Measurements from ENCODE around the gene ZSCAN25.

The ZSCAN25 gene

GRCh38 chr7:99639267-99639666 lies 22.5 kb downstream of the ZSCAN25 start:
- Histone ChIP-seq H3K79me2 (ENCODE audit: control insufficient read depth, insufficient read depth, low read length) (no peaks in the 10 kb centered on the region), H2BK120ac (ENCODE audit: low read depth, low read length) (no peak overlapping the region), H3K27me3 (ENCODE audit: insufficient read depth, low read length, poor library complexity) (no peaks in the 10 kb centered on the region), H4K8ac (ENCODE audit: low read depth, low read length) (no peak overlapping the region), H3K4me3 (ENCODE audit: low read length) (no peak overlapping the region), H3K23ac (ENCODE audit: low read length) (no peak overlapping the region), H2AK5ac (ENCODE audit: low read length) (no peak overlapping the region), H3K27ac (ENCODE audit: low read depth, low read length) (no peak overlapping the region), H2BK5ac (ENCODE audit: low read length) (no peak overlapping the region), H3K36me3 (ENCODE audit: control insufficient read depth, insufficient read depth, low read length) (no peaks in the 10 kb centered on the region), H3K18ac (ENCODE audit: low read length) (no peak overlapping the region), H3K56ac (ENCODE audit: low read length) (no peak overlapping the region), H3K4ac (ENCODE audit: low read depth, low read length) (no peak overlapping the region), H3K9ac (ENCODE audit: low read length) (no peak overlapping the region), H3K79me1 (ENCODE audit: low read length) (no peaks in the 10 kb centered on the region), H3K4me1 (ENCODE audit: control insufficient read depth, low read depth, low read length) (no peaks in the 10 kb centered on the region), H3K4me2 (ENCODE audit: low read length) (no peak overlapping the region), H4K5ac (ENCODE audit: low read length) (no peak overlapping the region), H2BK15ac (replicated peaks; ENCODE audit: low read depth) (no peak overlapping the region)
- no peak for DNase-seq

GRCh38 chr7:99642027-99642426 lies 25.3 kb downstream of the ZSCAN25 start:
- Histone ChIP-seq H3K4me2 (ENCODE audit: low read length) (no peak overlapping the region), H3K4me3 (ENCODE audit: low read length) (no peak overlapping the region), H2AK5ac (ENCODE audit: low read length) (no peak overlapping the region), H3K4me1 (ENCODE audit: control insufficient read depth, low read depth, low read length) (no peaks in the 10 kb centered on the region), H3K79me2 (ENCODE audit: control insufficient read depth, insufficient read depth, low read length) (no peaks in the 10 kb centered on the region), H2BK15ac (replicated peaks; ENCODE audit: low read depth) (no peak overlapping the region), H3K56ac (ENCODE audit: low read length) (no peak overlapping the region), H3K4ac (ENCODE audit: low read depth, low read length) (no peak overlapping the region), H3K9ac (ENCODE audit: low read length) (no peak overlapping the region), H3K27me3 (ENCODE audit: insufficient read depth, low read length, poor library complexity) (no peaks in the 10 kb centered on the region), H3K23ac (ENCODE audit: low read length) (no peak overlapping the region), H2BK5ac (ENCODE audit: low read length) (no peak overlapping the region), H3K18ac (ENCODE audit: low read length) (no peak overlapping the region), H2BK120ac (ENCODE audit: low read depth, low read length) (no peak overlapping the region), H4K8ac (ENCODE audit: low read depth, low read length) (no peak overlapping the region), H4K5ac (ENCODE audit: low read length) (no peak overlapping the region), H3K36me3 (ENCODE audit: control insufficient read depth, insufficient read depth, low read length) (no peaks in the 10 kb centered on the region), H3K79me1 (ENCODE audit: low read length) (no peaks in the 10 kb centered on the region), H3K27ac (ENCODE audit: low read depth, low read length) (no peak overlapping the region)
- no peak for DNase-seq
- no CpG with 5 or more reads among the region's 1 CpG for WGBS (ENCODE audit: extremely low coverage, insufficient coverage, low lambda C conversion rate)

- Histone ChIP-seq H3K18ac (ENCODE audit: low read length) (no peak overlapping the region), H4K8ac (ENCODE audit: low read depth, low read length) (no peak overlapping the region), H3K23ac (ENCODE audit: low read length) (no peak overlapping the region), H2BK15ac (replicated peaks; ENCODE audit: low read depth) (no peak overlapping the region), H3K4ac (ENCODE audit: low read depth, low read length) (no peak overlapping the region), H3K79me2 (ENCODE audit: control insufficient read depth, insufficient read depth, low read length) (no peaks in the 10 kb centered on the region), H2AK5ac (ENCODE audit: low read length) (no peak overlapping the region), H4K5ac (ENCODE audit: low read length) (no peak overlapping the region), H3K4me2 (ENCODE audit: low read length) (no peak overlapping the region), H3K9ac (ENCODE audit: low read length) (no peak overlapping the region), H2BK120ac (ENCODE audit: low read depth, low read length) (no peak overlapping the region), H3K36me3 (ENCODE audit: control insufficient read depth, insufficient read depth, low read length) (no peaks in the 10 kb centered on the region), H3K27ac (ENCODE audit: low read depth, low read length) (no peak overlapping the region), H3K4me3 (ENCODE audit: low read length) (no peak overlapping the region), H3K27me3 (ENCODE audit: insufficient read depth, low read length, poor library complexity) (no peaks in the 10 kb centered on the region), H3K56ac (ENCODE audit: low read length) (no peak overlapping the region), H3K4me1 (ENCODE audit: control insufficient read depth, low read depth, low read length) (no peaks in the 10 kb centered on the region), H2BK5ac (ENCODE audit: low read length) (no peak overlapping the region), H3K79me1 (ENCODE audit: low read length) (no peaks in the 10 kb centered on the region)
- DNase-seq = no peak
- WGBS (ENCODE audit: extremely low coverage, insufficient coverage, low lambda C conversion rate) = no CpG with 5 or more reads among the region's 2 CpGs
Observed at GRCh38 chr7:99643464-99643863, 26.7 kb downstream of the ZSCAN25 start.

- Histone ChIP-seq H3K4me3 (ENCODE audit: low read length) (no peak overlapping the region), H2AK5ac (ENCODE audit: low read length) (no peak overlapping the region), H3K18ac (ENCODE audit: low read length) (no peak overlapping the region), H4K8ac (ENCODE audit: low read depth, low read length) (no peak overlapping the region), H3K36me3 (ENCODE audit: control insufficient read depth, insufficient read depth, low read length) (no peaks in the 10 kb centered on the region), H3K9ac (ENCODE audit: low read length) (no peak overlapping the region), H3K4me2 (ENCODE audit: low read length) (no peak overlapping the region), H3K23ac (ENCODE audit: low read length) (no peak overlapping the region), H3K79me1 (ENCODE audit: low read length) (no peaks in the 10 kb centered on the region), H3K79me2 (ENCODE audit: control insufficient read depth, insufficient read depth, low read length) (no peaks in the 10 kb centered on the region), H3K27ac (ENCODE audit: low read depth, low read length) (no peak overlapping the region), H3K27me3 (ENCODE audit: insufficient read depth, low read length, poor library complexity) (no peaks in the 10 kb centered on the region), H3K4me1 (ENCODE audit: control insufficient read depth, low read depth, low read length) (no peaks in the 10 kb centered on the region), H2BK120ac (ENCODE audit: low read depth, low read length) (no peak overlapping the region), H2BK15ac (replicated peaks; ENCODE audit: low read depth) (no peak overlapping the region), H3K56ac (ENCODE audit: low read length) (no peak overlapping the region), H4K5ac (ENCODE audit: low read length) (no peak overlapping the region), H2BK5ac (ENCODE audit: low read length) (no peak overlapping the region), H3K4ac (ENCODE audit: low read depth, low read length) (no peak overlapping the region)
- no peak for DNase-seq
- WGBS (ENCODE audit: extremely low coverage, insufficient coverage, low lambda C conversion rate) = no CpG with 5 or more reads among the region's 3 CpGs
Observed at GRCh38 chr7:99644431-99644830, 27.7 kb downstream of the ZSCAN25 start.

- Histone ChIP-seq H4K5ac (ENCODE audit: low read length) (no peak overlapping the region), H3K4me3 (ENCODE audit: low read length) (no peak overlapping the region), H3K4me2 (ENCODE audit: low read length) (no peak overlapping the region), H3K27me3 (ENCODE audit: insufficient read depth, low read length, poor library complexity) (no peaks in the 10 kb centered on the region), H3K18ac (ENCODE audit: low read length) (no peak overlapping the region), H4K8ac (ENCODE audit: low read depth, low read length) (no peak overlapping the region), H3K79me1 (ENCODE audit: low read length) (no peaks in the 10 kb centered on the region), H2BK120ac (ENCODE audit: low read depth, low read length) (no peak overlapping the region), H3K4ac (ENCODE audit: low read depth, low read length) (no peak overlapping the region), H3K9ac (ENCODE audit: low read length) (no peak overlapping the region), H3K36me3 (ENCODE audit: control insufficient read depth, insufficient read depth, low read length) (no peaks in the 10 kb centered on the region), H3K56ac (ENCODE audit: low read length) (no peak overlapping the region), H2AK5ac (ENCODE audit: low read length) (no peak overlapping the region), H3K4me1 (ENCODE audit: control insufficient read depth, low read depth, low read length) (no peaks in the 10 kb centered on the region), H2BK15ac (replicated peaks; ENCODE audit: low read depth) (no peak overlapping the region), H3K79me2 (ENCODE audit: control insufficient read depth, insufficient read depth, low read length) (no peaks in the 10 kb centered on the region), H2BK5ac (ENCODE audit: low read length) (no peak overlapping the region), H3K27ac (ENCODE audit: low read depth, low read length) (no peak overlapping the region), H3K23ac (ENCODE audit: low read length) (no peak overlapping the region)
- DNase-seq = no peak
- no CpG with 5 or more reads among the region's 1 CpG for WGBS (ENCODE audit: extremely low coverage, insufficient coverage, low lambda C conversion rate)
Observed at GRCh38 chr7:99645590-99645989, 28.8 kb downstream of the ZSCAN25 start.

- H4K5ac ChIP-seq (ENCODE audit: low read length) = no peak overlapping the region
- no peak overlapping the region for H2BK5ac ChIP-seq (ENCODE audit: low read length)
- no peak overlapping the region for H3K4me2 ChIP-seq (ENCODE audit: low read length)
- H3K36me3 ChIP-seq (ENCODE audit: control insufficient read depth, insufficient read depth, low read length) = no peaks in the 10 kb centered on the region
- no peak overlapping the region for H3K56ac ChIP-seq (ENCODE audit: low read length)
- H3K18ac ChIP-seq (ENCODE audit: low read length) = no peak overlapping the region
- no CpG with 5 or more reads among the region's 2 CpGs for WGBS (ENCODE audit: extremely low coverage, insufficient coverage, low lambda C conversion rate)
- H3K4ac ChIP-seq (ENCODE audit: low read depth, low read length) = no peak overlapping the region
- DNase-seq = no peak
- H3K9ac ChIP-seq (ENCODE audit: low read length) = no peak overlapping the region
- no peak overlapping the region for H3K27ac ChIP-seq (ENCODE audit: low read depth, low read length)
- H3K23ac ChIP-seq (ENCODE audit: low read length) = no peak overlapping the region
- no peak overlapping the region for H2BK15ac ChIP-seq (replicated peaks; ENCODE audit: low read depth)
- H2BK120ac ChIP-seq (ENCODE audit: low read depth, low read length) = no peak overlapping the region
- H2AK5ac ChIP-seq (ENCODE audit: low read length) = no peak overlapping the region
- H3K27me3 ChIP-seq (ENCODE audit: insufficient read depth, low read length, poor library complexity) = no peaks in the 10 kb centered on the region
- H3K4me1 ChIP-seq (ENCODE audit: control insufficient read depth, low read depth, low read length) = no peaks in the 10 kb centered on the region
- H3K79me1 ChIP-seq (ENCODE audit: low read length) = no peaks in the 10 kb centered on the region
- no peaks in the 10 kb centered on the region for H3K79me2 ChIP-seq (ENCODE audit: control insufficient read depth, insufficient read depth, low read length)
- no peak overlapping the region for H3K4me3 ChIP-seq (ENCODE audit: low read length)
- no peak overlapping the region for H4K8ac ChIP-seq (ENCODE audit: low read depth, low read length)
Observed at GRCh38 chr7:99648843-99649242, 32.1 kb downstream of the ZSCAN25 start.
